GM10266 (cell line): ENCODE measurements around the gene AASDH.
"Not testable (repeated sequence)": the region's sequence is repeated elsewhere in the genome, so short reads cannot be mapped to it uniquely, and the experiment has no call there.

Source experiments
- DNase-seq: peaks from one replicate; pipeline ENCODE4 v3.0.0; 2012; ENCODE audit errors: extremely low spot score
- CTCF ChIP-seq: IDR thresholded peaks from 2 replicates; pipeline ENCODE4 v1.5.1; 2012; ENCODE audit warnings: mild to moderate bottlenecking, low read depth; ENCODE audit not compliant: control insufficient read depth, insufficient read depth; ENCODE audit errors: missing control alignments

The AASDH gene

GRCh38 chr4:56370377-56370776 is 16.9 kb downstream of the AASDH start:
- TF ChIP-seq CTCF, result no peak
- DNase-seq, result no peak

GRCh38 chr4:56362981-56363380 is 24.3 kb downstream of the AASDH start:
- DNase-seq, result not testable (repeated sequence)

DNA sequence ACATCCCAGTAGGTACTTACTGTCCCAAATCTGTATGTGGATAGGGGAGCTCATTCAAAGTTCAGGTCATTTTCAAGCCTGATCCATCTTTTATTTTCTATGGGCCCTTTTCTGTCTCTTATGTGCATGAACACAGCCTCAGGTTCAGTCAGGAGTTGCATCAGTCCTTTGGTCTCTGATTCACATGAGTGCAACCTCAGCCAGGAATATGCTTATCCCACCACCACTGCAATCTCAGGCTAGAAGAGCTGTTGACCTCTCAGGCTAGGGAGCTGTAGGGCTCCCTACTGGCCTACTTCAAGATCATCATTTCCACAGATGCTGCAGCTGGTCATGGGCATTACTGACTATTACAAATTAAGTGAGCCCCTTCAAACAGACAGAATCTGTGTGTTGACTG is 27.2 kb downstream of the AASDH start:
- no peak for DNase-seq
- TF ChIP-seq CTCF, result no peak

GRCh38 chr4:56356650-56357049 is 30.6 kb downstream of the AASDH start:
- TF ChIP-seq CTCF, result no peak
- DNase-seq, result no peak

- no peak for TF ChIP-seq CTCF
- no peak for DNase-seq
Observed at GRCh38 chr4:56348576-56348975, 38.7 kb downstream of the AASDH start.

DNA sequence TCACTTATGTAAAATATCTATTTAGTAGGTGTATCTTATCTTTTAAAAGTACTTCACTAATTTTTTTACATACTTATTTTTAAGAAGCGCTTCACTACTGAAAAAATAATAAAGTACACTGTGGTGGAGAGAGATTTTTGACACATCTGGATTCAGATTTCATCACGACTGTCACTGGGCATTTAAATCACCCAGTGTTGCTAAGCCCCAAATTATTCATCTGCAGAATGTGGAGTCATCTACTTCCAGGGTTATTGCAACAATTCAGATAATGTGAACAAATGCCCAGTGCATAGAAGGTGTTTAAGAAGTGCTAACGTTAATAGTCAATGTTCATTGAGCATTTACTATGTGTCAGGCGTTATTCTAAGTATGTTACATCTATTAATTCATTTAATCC is 41.8 kb downstream of the AASDH start:
- DNase-seq, result no peak
- TF ChIP-seq CTCF, result no peak

GRCh38 chr4:56342746-56343145 is 44.5 kb downstream of the AASDH start:
- TF ChIP-seq CTCF, result no peak
- no peak for DNase-seq

DNA sequence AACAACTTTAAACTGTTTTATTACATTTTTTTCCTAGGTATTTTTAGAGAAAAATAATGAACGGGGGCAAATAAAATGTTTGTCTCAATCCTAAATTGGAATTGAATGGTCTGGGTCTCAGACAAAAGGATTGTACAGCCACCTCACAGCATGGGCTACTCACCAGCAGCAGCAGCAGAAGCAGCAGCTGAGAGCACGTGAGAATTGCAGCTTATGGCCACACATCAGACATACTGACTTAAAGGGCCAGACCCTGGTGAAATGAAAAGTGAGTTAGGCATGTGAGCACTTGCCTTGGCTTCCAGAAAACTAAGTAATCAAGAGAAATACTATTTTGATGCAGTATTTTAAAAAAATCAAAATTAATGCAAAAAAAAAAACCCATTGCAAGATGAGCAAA is 56.6 kb downstream of the AASDH start:
- DNase-seq, result no peak
- TF ChIP-seq CTCF, result no peak
